ENCODE measurements around the gene CYGB.

GRCh38 chr17:76497979-76498875 is 39.3 kb downstream of the CYGB start:
- TF ChIP-seq CTCF (IDR thresholded peaks at IDR 0.05; ENCODE audit: borderline replicate concordance, extremely low read depth, low read length, poor library complexity, severe bottlenecking), result no peak
- no peak for TF ChIP-seq EZH2 (IDR thresholded peaks at IDR 0.05; ENCODE audit: borderline replicate concordance, low read depth, low read length, severe bottlenecking)

Measured in DND-41 (cell line).